Activated CD8-positive, alpha-beta T cell treated with anti-CD3 and anti-CD28 coated beads, Interleukin-2, amount 10 ng/mL, durations not matched to agents 7 days and 5 days (primary cell): ENCODE data around the gene PDZD7. TPM values are rescaled to one million over a fixed set of nuclear protein-coding genes. Genes with fewer than 3 reads are reported as not detected.

Source experiments
- ATAC-seq: fragments of 150-1000 bp; cut with Tn5 transposase; one replicate; pipeline ENCODE4 v1.10.0; 2021; ENCODE audit warnings: moderate library complexity
- CTCF ChIA-PET: fragments of 350-600 bp; sonication (Branson Sonifier 250); formaldehyde crosslinking; loops from one replicate; lab custom pipeline; 2021; ENCODE audit warnings: antibody characterized with exemption; lab: Charles Lee
- POLR2A ChIA-PET: fragments of 350-600 bp; sonication (Branson Sonifier 250); formaldehyde crosslinking; loops from one replicate; lab custom pipeline; 2021; ENCODE audit warnings: antibody characterized with exemption; lab: Charles Lee
- DNase-seq: peaks from one replicate; pipeline ENCODE4 v3.0.0-alpha.2; 2020
- H3K27ac Mint-ChIP-seq: one replicate; pipeline ENCODE4 v1.8.0; 2021; ENCODE audit warnings: mild to moderate bottlenecking, mixed read lengths
- H3K27me3 Mint-ChIP-seq: one replicate; pipeline ENCODE4 v1.8.0; 2021; ENCODE audit warnings: low read depth, mixed read lengths
- H3K36me3 Mint-ChIP-seq: one replicate; pipeline ENCODE4 v1.8.0; 2021; ENCODE audit warnings: low read depth, mixed read lengths
- H3K4me1 Mint-ChIP-seq: one replicate; pipeline ENCODE4 v1.8.0; 2021; ENCODE audit warnings: low read depth, mixed read lengths
- H3K4me3 Mint-ChIP-seq: one replicate; pipeline ENCODE4 v1.8.0; 2021; ENCODE audit warnings: mild to moderate bottlenecking, mixed read lengths
- H3K9me3 Mint-ChIP-seq: one replicate; pipeline ENCODE4 v1.8.0; 2022; ENCODE audit warnings: mixed read lengths; ENCODE audit not compliant: insufficient read depth
- total RNA-seq, 2 experiments: library from RNA; stranded (reverse); gene quantifications; one replicate each; pipeline ENCODE4 v1.2.3, GENCODE V29; 2021

The PDZD7 gene
- total RNA-seq, 2 experiments from 2014 or later, result 0.47 to 0.50 TPM

- Mint-ChIP-seq H3K36me3 (peaks cover 6% of the 10 kb centered on the region), H3K27ac (peak overlapping the region; percentile 86), H3K9me3 (no peaks in the 10 kb centered on the region), H3K4me3 (peak overlapping the region; percentile 75), H3K4me1 (peaks cover 25% of the 10 kb centered on the region), H3K27me3 (peaks cover 3% of the 10 kb centered on the region)
- CTCF ChIA-PET, result interaction anchor here (0.6 to 10.1 kb wide), 15 partner anchors 8 to 165 kb away, joined by 3 to 154 read pairs (median 4); partner anchors contain the start of genes KAZALD1, MRPL43, PDZD7 and SFXN3
- ATAC-seq (peak; percentile 65), DNase-seq (peak; percentile 80)
- POLR2A ChIA-PET, result no interaction called here
These were observed 31.8 kb downstream of the PDZD7 start for GRCh38 chr10:100998991-100999741.

GRCh38 chr10:100998183-100998990 is 32.5 kb downstream of the PDZD7 start:
- Mint-ChIP-seq H3K4me3 (peak overlapping the region; percentile 75), H3K36me3 (peaks cover 11% of the 10 kb centered on the region), H3K9me3 (no peaks in the 10 kb centered on the region), H3K4me1 (peaks cover 25% of the 10 kb centered on the region), H3K27me3 (peaks cover 3% of the 10 kb centered on the region), H3K27ac (peak overlapping the region; percentile 86)
- ATAC-seq, result peak; percentile 29
- peak; percentile 71 for DNase-seq
- CTCF ChIA-PET, result interaction anchor here (0.8 to 10.1 kb wide), 27 partner anchors 9 to 487 kb away, joined by 3 to 154 read pairs (median 4); partner anchors contain the start of genes KAZALD1, MRPL43, PDZD7 and SFXN3
- POLR2A ChIA-PET, result interaction anchor here (1.2 to 1.3 kb wide), 2 partner anchors 9 to 32 kb away, joined by 3 to 5 read pairs; partner anchors contain the start of genes PDZD7 and SFXN3

GRCh38 chr10:100997360-100998182 is 33.4 kb downstream of the PDZD7 start:
- peak; percentile 61 for ATAC-seq
- Mint-ChIP-seq H3K4me1 (peaks cover 25% of the 10 kb centered on the region), H3K36me3 (peaks cover 15% of the 10 kb centered on the region), H3K27ac (peak overlapping the region; percentile 95), H3K9me3 (no peaks in the 10 kb centered on the region), H3K27me3 (peaks cover 3% of the 10 kb centered on the region), H3K4me3 (peak overlapping the region; percentile 75)
- DNase-seq, result peak; percentile 74
- POLR2A ChIA-PET, result interaction anchor here (0.5 to 1.4 kb wide), 6 partner anchors 8 to 57 kb away, joined by 3 to 5 read pairs (median 3); partner anchors contain the start of genes PDZD7 and SFXN3
- CTCF ChIA-PET, result interaction anchor here (0.8 to 10.1 kb wide), 31 partner anchors 10 to 486 kb away, joined by 3 to 154 read pairs (median 4); partner anchors contain the start of genes KAZALD1, MRPL43, PDZD7 and SFXN3

- Mint-ChIP-seq H3K4me1 (peaks cover 25% of the 10 kb centered on the region), H3K4me3 (peak overlapping the region; percentile 75), H3K9me3 (no peaks in the 10 kb centered on the region), H3K27ac (peak overlapping the region; percentile 95), H3K36me3 (peaks cover 17% of the 10 kb centered on the region), H3K27me3 (peaks cover 3% of the 10 kb centered on the region)
- ChIA-PET CTCF (interaction anchor here (0.7 to 10.1 kb wide), 21 partner anchors 10 to 458 kb away, joined by 3 to 154 read pairs (median 4); partner anchors contain the start of genes KAZALD1, MRPL43, PDZD7 and SFXN3), POLR2A (interaction anchor here (0.5 to 1.4 kb wide), 9 partner anchors 9 to 731 kb away, joined by 3 to 5 read pairs (median 3); partner anchors contain the start of genes HIF1AN and TWNK)
- DNase-seq (peak; percentile 51), ATAC-seq (peak; percentile 32)
These were observed 34.1 kb downstream of the PDZD7 start for GRCh38 chr10:100996678-100997359.

- Mint-ChIP-seq H3K4me1 (peaks cover 24% of the 10 kb centered on the region), H3K27me3 (no peaks in the 10 kb centered on the region), H3K9me3 (no peaks in the 10 kb centered on the region), H3K36me3 (peaks cover 31% of the 10 kb centered on the region), H3K4me3 (no peak overlapping the region), H3K27ac (no peak overlapping the region)
- ATAC-seq (no peak), DNase-seq (no peak)
- ChIA-PET POLR2A (no interaction called here), CTCF (interaction anchor here (4.8 to 10.1 kb wide), 2 partner anchors 8 to 22 kb away, joined by 60 to 154 read pairs; partner anchors contain the start of genes MRPL43 and TWNK)
These were observed 35.7 kb downstream of the PDZD7 start for GRCh38 chr10:100995181-100995580.

- CTCF ChIA-PET, result interaction anchor here (10.1 kb wide), 1 partner anchor 23 kb away, joined by 154 read pairs; no protein-coding TSS in a partner anchor
- POLR2A ChIA-PET, result no interaction called here
- H3K4me3 Mint-ChIP-seq, result no peak overlapping the region
These were observed 36.8 kb downstream of the PDZD7 start for GRCh38 chr10:100993986-100994708.

GRCh38 chr10:100989088-100989487 is 41.8 kb downstream of the PDZD7 start:
- no peak for ATAC-seq
- ChIA-PET CTCF (interaction anchor here (1.4 to 6.0 kb wide), 2 partner anchors 8 to 20 kb away, joined by 4 to 60 read pairs; partner anchors contain the start of gene LZTS2), POLR2A (no interaction called here)
- Mint-ChIP-seq H3K27me3 (no peaks in the 10 kb centered on the region), H3K4me3 (peak overlapping the region; percentile 88), H3K9me3 (no peaks in the 10 kb centered on the region), H3K27ac (no peak overlapping the region), H3K4me1 (peaks cover 44% of the 10 kb centered on the region), H3K36me3 (peaks cover 41% of the 10 kb centered on the region)
- no peak for DNase-seq

More at GRCh38 chr10:100993986-100994708, 36.8 kb downstream of the PDZD7 start:
- DNase-seq, result no peak
- no peaks in the 10 kb centered on the region for H3K27me3 Mint-ChIP-seq
- H3K27ac Mint-ChIP-seq, result no peak overlapping the region
- ATAC-seq, result no peak
- H3K9me3 Mint-ChIP-seq, result no peaks in the 10 kb centered on the region
- peaks cover 30% of the 10 kb centered on the region for H3K4me1 Mint-ChIP-seq
- peaks cover 33% of the 10 kb centered on the region for H3K36me3 Mint-ChIP-seq

GRCh38 chr10:100988166-100988565 is 42.8 kb downstream of the PDZD7 start:
- H3K27me3 Mint-ChIP-seq, result no peaks in the 10 kb centered on the region
- DNase-seq (no peak), ATAC-seq (no peak)
- POLR2A ChIA-PET, result interaction anchor here (1.1 kb wide), 1 partner anchor 8 kb away, joined by 5 read pairs; no protein-coding TSS in a partner anchor
- peaks cover 44% of the 10 kb centered on the region for H3K4me1 Mint-ChIP-seq
- peak overlapping the region; percentile 88 for H3K4me3 Mint-ChIP-seq
- CTCF ChIA-PET, result interaction anchor here (0.9 to 6.0 kb wide), 3 partner anchors 9 to 252 kb away, joined by 3 to 60 read pairs (median 3); partner anchors contain the start of gene LZTS2
- H3K9me3 Mint-ChIP-seq, result no peaks in the 10 kb centered on the region
- H3K27ac Mint-ChIP-seq, result no peak overlapping the region
- peaks cover 33% of the 10 kb centered on the region for H3K36me3 Mint-ChIP-seq

- ATAC-seq (no peak), DNase-seq (no peak)
- peaks cover 31% of the 10 kb centered on the region for H3K36me3 Mint-ChIP-seq
- CTCF ChIA-PET, result interaction anchor here (0.9 to 6.0 kb wide), 4 partner anchors 10 to 251 kb away, joined by 3 to 60 read pairs (median 3); partner anchors contain the start of gene LZTS2
- POLR2A ChIA-PET, result interaction anchor here (1.1 kb wide), 1 partner anchor 9 kb away, joined by 5 read pairs; no protein-coding TSS in a partner anchor
- peaks cover 44% of the 10 kb centered on the region for H3K4me1 Mint-ChIP-seq
- no peaks in the 10 kb centered on the region for H3K27me3 Mint-ChIP-seq
- no peaks in the 10 kb centered on the region for H3K9me3 Mint-ChIP-seq
- H3K4me3 Mint-ChIP-seq, result peak overlapping the region; percentile 88
- peak overlapping the region; percentile 79 for H3K27ac Mint-ChIP-seq
These were observed 43.3 kb downstream of the PDZD7 start for GRCh38 chr10:100987685-100988049.
